Stimulated activated CD8-positive, alpha-beta memory T cell treated with anti-CD3 and anti-CD28 coated beads, Interleukin-12 subunit alpha, Interleukin-12 subunit beta, amount 100 ng/mL, for 1 hour (primary cell): ENCODE measurements around the gene C3orf62.
"Not testable (repeated sequence)": the region's sequence is repeated elsewhere in the genome, so short reads cannot be mapped to it uniquely, and the experiment has no call there.

Experiments used
- DNase-seq: peaks from one replicate; pipeline ENCODE4 v3.0.0-alpha.2; 2020; ENCODE audit warnings: low read depth

The C3orf62 gene

GRCh38 chr3:49266410-49267095, 10.5 kb downstream of the C3orf62 start:
- no peak for DNase-seq

GRCh38 chr3:49265661-49266386, 11.2 kb downstream of the C3orf62 start:
- no peak for DNase-seq

- DNase-seq: no peak
These were observed 13.7 kb downstream of the C3orf62 start for GRCh38 chr3:49263159-49263889.

GRCh38 chr3:49260806-49261324, 16.2 kb downstream of the C3orf62 start:
- DNase-seq: no peak

- DNase-seq: no peak
These were observed 19.8 kb downstream of the C3orf62 start for GRCh38 chr3:49257187-49257586.

DNA sequence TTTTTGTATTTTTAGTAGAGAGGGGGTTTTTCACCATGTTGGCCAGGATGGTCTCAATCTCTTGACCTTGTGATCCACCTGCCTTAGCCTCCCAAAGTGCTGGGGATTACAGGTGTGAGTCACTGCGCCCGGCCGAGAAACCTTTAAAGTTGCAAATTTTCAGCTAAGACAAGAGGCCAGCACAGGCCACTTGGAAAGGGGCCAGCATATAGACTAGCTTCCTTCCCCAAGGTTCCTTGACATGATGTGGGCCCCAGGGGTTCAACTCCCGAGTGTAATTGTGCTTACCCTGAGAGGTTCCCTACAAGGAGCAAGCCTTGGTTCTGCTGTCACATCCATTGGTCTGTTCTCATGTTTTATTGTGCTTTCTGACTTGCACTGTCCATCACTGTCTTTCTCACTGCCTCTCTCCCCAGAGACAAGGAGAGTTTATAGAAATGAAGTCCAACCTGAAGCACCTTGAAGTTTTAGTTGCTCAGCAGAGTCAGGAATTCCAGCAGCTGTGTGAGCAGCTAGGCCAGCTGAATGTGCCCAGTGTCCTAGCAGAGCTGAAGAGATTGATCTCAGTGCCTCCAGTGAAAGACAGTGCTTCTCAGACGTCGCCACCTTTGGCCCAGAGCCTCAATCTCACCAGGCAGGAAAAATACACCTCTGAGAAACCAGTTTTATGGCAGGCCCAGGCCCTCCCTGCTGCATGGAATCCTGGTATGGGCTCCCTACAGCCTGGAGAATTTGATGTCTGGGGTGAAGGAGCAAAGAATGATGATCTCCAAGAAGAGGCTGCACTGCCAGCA, 21.1 kb downstream of the C3orf62 start:
- DNase-seq: no peak

- no peak for DNase-seq
These were observed 21.9 kb downstream of the C3orf62 start for GRCh38 chr3:49255112-49255511.

- DNase-seq: no peak
These were observed 23.5 kb downstream of the C3orf62 start for GRCh38 chr3:49253512-49253911.

DNA sequence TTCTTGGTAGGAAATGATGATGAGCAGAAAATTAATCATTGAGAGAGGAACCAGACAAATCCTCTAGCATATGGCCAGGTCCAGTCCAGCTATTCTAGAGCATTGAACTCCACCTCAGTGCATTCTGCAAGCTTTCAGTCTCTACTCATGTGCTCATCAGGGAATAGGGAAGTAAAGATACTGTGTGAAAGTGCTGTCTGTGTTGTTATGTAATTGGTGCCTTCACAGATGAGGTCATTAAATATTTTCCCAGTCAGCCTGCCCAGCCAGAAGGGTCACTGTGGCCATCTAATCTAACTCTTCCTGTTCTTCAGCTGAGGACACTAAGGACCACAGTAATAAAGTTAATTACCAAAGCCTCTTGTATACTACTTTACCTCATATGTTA, 28.2 kb downstream of the C3orf62 start:
- DNase-seq: no peak

DNA sequence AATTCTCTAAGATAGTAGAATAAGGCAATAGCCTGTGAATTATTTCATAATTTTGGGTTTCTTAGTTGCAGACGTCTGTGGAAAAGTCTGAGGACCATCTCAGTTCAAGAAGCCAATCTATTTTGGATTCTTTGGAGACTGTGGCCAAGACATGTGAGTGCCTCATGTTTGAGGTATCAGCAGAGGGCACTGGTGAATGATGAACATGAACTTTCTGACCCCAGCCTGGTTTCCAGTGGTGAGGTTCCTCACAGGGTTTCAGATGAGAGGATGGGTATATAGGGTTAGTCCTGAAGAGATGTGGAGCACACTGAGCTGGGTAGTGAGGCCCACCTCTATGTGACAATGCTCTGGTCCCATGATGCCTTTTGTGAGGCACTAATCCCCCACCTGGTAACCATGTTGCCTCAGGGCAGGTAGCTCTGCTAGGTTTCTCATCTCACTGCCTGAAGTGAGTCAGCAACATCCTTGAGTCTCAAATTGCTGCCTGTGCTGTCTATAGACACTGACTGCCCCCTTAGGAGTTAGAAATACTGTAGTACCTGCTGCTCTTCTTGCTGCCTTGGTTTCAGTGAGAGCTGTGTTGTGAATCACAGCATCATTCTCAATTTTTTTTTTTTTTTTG, 32.3 kb downstream of the C3orf62 start:
- DNase-seq: no peak

DNA sequence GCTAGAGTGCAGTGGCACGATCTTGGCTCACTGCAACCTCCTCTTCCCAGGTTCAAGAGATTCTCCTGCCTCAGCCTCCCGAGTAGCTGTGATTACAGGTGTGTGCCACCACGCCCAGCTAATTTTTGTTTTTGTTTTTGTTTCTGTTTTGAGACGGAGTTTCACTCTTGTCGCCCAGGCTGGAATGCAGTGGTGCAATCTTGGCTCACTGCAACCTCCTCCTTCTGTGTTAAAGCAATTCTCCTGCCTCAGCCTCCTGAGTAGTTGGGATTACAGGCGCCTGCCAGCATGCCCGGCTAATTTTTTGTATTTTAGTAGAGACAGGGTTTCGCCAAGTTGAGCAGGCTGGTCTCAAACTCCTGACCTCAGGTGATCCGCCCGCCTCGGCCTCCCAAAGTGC, 36.9 kb downstream of the C3orf62 start:
- not testable (repeated sequence) for DNase-seq

- no peak for DNase-seq
These were observed 38.5 kb downstream of the C3orf62 start for GRCh38 chr3:49238274-49239127.

- no peak for DNase-seq
These were observed 39.7 kb downstream of the C3orf62 start for GRCh38 chr3:49237344-49237743.

- no peak for DNase-seq
These were observed 40.8 kb downstream of the C3orf62 start for GRCh38 chr3:49236226-49236625.

- not testable (repeated sequence) for DNase-seq
These were observed 48.2 kb downstream of the C3orf62 start for GRCh38 chr3:49228817-49229216.

- no peak for DNase-seq
These were observed 55.0 kb downstream of the C3orf62 start for GRCh38 chr3:49222002-49222401.

GRCh38 chr3:49220985-49221563, 56.0 kb downstream of the C3orf62 start:
- not testable (repeated sequence) for DNase-seq

- no peak for DNase-seq
These were observed 57.9 kb downstream of the C3orf62 start for GRCh38 chr3:49219132-49219531.
